A673 (cell line): Measurements from ENCODE around the gene RIGI.

ENCODE experiments used
- CTCF ChIP-seq: fragments of 300-800, 200-600 bp; sonication (generic); conservative IDR thresholded peaks from 2 replicates; pipeline ENCODE4 v1.5.1; 2017; ENCODE audit warnings: low read depth, mild to moderate bottlenecking, antibody characterized with exemption, low read length, moderate library complexity, mixed read lengths
- EZH2 ChIP-seq: fragments of 200-600 bp; sonication (generic); IDR thresholded peaks from 2 replicates; pipeline ENCODE4 v1.6.1; 2017; ENCODE audit warnings: borderline replicate concordance, low read depth, mild to moderate bottlenecking, mixed read lengths, antibody characterized with exemption, low read length; ENCODE audit not compliant: poor library complexity, severe bottlenecking

DNA sequence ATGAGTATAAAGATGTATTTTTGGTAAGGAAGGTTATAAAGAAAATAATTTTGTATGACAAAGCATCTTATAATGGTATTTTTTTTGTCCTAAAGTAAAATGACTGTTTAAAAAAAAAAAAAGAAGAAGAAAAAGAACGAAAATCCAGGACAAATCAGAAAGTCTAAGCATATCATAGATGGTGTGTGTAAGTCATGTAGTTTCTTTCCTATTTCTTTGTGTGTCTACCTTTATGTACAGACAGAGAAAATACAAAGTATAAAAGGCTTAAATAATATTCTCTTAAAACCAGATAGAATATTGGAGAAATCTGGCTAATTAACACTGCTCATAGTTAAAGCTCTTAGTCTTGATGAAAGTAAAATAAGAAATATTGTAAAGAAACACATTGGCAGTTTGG is 7.7 kb downstream of the RIGI start:
- no peak for TF ChIP-seq CTCF
- TF ChIP-seq EZH2, result no peak
